GM10266 (cell line): ENCODE data around the gene SLC16A5.

Experiments used
- DNase-seq: peaks from one replicate; pipeline ENCODE4 v3.0.0; 2012; ENCODE audit errors: extremely low spot score
- TF ChIP-seq, protein P1 (sequence below): IDR thresholded peaks from 2 replicates; pipeline ENCODE4 v1.5.1; 2012; ENCODE audit warnings: mild to moderate bottlenecking, low read depth; ENCODE audit not compliant: control insufficient read depth, insufficient read depth; ENCODE audit errors: missing control alignments

SLC16A5 gene

DNA sequence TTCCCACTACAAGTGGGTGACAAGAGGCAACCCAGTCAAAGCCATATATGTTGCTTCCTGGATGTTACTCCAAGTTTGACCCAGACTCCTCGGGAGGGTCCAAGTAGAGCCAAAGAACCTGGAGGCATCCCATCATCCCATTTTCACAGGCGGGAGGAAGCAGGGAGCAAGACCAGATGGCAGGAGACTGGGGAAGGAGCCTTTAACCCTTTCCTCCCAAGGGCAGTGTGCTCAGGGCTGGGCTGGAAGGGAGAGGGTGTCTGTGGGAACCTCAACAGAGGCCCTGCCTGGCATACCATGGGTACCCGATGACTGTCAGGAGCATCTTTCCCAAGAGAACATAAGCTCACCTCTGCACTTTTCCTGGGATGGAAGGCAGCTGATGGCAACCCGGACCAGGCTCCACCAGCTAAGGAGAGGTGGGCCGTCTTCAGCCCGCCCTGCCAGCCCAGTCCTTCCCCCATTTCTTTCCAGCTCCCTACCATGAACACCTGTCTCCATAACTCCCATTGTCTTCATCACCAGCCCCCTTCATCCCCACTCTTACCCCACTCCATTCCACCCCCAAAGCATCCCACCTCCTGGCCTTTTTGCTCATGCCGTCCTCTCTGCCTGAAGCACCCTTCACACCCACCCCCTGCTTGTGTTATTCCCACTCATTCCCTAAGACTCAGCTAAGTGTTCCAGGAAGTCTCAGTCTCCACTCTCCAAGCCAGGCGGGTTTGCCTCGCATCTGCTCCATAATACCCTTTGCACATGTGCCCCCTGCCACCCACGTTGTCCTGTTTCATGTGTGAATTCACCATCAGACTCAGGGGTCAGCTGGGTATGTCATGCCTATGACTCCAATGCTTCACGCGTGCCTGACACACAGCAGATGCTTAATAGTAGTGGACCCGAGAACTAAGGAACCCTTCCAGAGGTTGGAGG is 5.9 kb upstream of the SLC16A5 start:
- DNase-seq = no peak
- TF ChIP-seq, protein P1, sequence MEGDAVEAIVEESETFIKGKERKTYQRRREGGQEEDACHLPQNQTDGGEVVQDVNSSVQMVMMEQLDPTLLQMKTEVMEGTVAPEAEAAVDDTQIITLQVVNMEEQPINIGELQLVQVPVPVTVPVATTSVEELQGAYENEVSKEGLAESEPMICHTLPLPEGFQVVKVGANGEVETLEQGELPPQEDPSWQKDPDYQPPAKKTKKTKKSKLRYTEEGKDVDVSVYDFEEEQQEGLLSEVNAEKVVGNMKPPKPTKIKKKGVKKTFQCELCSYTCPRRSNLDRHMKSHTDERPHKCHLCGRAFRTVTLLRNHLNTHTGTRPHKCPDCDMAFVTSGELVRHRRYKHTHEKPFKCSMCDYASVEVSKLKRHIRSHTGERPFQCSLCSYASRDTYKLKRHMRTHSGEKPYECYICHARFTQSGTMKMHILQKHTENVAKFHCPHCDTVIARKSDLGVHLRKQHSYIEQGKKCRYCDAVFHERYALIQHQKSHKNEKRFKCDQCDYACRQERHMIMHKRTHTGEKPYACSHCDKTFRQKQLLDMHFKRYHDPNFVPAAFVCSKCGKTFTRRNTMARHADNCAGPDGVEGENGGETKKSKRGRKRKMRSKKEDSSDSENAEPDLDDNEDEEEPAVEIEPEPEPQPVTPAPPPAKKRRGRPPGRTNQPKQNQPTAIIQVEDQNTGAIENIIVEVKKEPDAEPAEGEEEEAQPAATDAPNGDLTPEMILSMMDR = no peak

DNA sequence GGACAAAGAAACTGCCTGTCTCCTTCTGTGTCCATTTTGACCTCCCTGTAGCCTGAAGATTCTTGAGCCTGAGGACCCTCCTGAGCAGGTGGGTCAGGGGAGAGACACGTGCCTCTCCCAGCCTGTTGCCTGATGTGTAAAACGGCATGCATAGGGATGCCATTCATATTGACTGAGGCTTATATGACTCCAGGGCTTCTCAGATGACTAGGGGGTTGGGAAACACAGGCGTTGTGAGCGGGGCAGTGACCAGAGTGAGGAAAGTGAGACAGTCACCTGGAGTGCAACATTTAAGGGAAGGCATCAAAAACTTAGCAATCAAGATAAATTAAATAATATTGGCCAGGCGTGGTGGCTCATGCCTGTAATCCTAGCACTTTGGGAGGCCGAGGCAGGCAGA is 5.1 kb upstream of the SLC16A5 start:
- DNase-seq = no peak

DNA sequence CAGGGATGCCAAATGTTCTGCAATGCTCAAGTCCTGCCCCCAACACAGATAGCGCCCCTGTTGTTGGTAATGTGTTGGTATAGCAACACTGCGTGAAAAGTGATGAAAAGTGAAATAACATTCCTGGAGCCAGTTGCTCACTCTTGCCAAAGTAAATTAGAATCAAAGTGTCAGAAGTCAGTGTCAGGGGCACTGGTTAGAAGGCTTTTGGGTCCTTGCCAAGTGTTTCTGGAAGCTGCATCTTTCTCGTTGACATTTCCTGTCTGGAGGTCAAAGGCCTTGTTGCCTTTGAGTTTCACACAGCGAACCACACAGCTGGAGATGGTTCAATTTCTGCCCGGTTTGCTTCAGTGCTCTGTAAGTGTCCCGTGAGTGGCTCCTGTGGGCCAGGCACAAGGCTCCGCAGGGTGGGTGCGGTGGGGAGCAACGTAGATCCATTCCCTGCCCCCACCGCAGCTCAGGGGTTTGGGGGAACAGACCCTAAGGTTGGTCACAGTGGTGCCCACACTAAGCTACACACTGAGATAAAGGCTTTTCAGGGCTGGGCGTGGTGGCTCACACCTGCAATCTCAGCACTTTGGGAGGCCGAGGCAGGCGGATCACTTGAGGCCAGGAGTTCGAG is 3.6 kb upstream of the SLC16A5 start:
- TF ChIP-seq, protein P1 = no peak
- DNase-seq = no peak

More for the DNA sequence above, 5.1 kb upstream of the SLC16A5 start:
- TF ChIP-seq, protein P1 = no peak

DNA sequence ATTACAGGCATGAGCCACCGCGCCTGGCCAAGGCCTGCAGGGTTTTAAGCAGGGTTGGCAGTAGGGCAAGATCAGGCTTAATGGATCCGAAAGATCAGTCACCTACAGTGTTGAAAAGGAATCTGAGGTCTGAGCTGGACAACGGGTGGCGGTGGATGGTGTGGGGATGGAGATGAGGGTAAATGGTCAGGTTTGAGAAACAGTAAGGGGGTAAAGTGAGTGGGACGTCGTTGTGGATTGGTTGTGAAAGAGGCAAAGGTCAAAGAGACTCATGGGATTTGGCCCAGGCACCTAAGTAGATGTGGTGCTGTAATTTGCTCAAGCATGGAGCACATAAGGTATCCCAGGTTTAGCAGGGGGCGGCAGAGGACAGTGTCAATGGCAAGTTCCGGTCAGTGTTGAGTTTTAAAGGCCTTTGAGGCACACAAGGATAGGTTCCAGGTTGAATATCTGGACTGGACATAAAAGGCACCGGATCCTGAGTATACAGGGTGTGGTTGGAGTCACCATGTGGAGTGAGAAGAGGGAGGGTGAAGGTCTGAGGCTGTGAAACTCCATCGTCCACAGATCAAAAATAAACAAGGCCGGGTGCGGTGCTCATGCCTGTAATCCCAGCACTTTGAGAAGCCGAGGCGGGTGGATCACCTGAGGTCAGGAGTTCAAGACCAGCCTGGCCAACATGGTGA is 1.1 kb upstream of the SLC16A5 start:
- TF ChIP-seq, protein P1 = no peak
- DNase-seq = no peak

DNA sequence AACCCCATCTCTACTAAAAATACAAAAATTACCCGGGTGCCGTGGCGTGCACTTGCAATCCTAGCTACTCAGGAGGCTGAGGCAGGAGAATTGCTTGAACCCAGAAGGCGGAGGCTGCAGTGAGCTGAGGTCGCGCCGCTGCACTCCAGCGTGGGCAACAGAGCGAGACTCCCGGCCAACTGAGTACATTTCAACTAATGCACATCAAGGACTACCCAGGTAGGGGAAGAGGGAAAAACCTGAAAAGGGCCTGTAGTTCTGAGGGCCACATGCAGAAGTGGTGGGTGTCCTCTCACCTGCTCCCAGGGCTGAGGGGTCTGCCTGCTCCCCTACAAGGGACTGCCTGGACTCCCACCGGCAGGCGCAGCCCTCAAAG is 584 bp upstream of the SLC16A5 start:
- DNase-seq = no peak
- TF ChIP-seq, protein P1 = no peak

DNA sequence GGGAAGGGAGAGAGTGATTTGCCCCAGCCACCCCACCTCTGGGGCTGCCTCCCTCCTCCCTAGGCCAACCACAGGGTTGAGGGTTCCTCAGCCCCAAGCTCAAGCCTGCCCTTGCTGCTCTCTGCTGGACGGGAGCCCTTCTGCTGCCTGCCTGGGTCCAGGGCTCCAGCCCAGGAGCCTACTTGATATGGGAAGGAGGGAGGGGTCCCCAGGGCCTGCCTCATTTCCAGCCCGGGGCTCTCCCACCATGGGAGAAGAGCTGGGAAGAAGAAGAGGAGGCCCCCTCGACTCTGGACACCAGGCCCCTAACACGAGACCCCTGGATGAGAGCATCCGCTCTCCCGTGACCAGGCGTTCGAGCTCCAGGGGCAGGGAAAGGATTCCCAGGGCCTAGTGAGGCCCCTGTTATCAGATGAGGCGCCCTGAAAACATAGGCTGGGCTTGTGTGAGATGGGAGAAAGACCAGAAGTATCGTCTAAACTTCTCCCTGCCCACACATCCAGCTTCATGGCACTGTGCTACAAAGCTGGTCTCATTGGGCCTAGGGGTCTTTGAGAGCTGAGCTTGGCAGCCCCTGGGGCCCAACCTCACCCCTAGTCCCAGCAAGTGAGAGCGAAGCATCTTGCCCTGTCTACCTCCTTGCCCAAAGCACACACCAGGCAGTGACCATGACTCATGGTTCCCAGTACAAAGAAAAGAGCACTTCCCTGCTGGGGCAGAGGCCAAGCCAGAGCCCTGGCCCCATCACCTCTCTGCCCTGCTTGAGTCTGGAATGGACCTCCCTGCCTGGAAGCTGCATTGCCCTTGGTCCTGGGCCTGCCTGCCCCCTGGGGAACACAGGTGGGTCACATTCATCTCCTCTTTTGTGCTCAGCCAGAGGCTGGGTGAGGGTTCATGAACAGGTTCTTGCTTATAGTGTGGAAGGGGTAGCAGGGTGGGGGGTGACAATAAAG is 987 bp downstream of the SLC16A5 start:
- TF ChIP-seq, protein P1 = no peak
- DNase-seq = no peak
